ENCODE results near the gene HS1BP3. TPM values are rescaled to one million over a fixed set of nuclear protein-coding genes. Genes with fewer than 3 reads are reported as not detected.

Gene HS1BP3
- total RNA-seq, 3 donors from 2014 or later, result 19.0 to 31.8 (median 25.9) TPM

DNA sequence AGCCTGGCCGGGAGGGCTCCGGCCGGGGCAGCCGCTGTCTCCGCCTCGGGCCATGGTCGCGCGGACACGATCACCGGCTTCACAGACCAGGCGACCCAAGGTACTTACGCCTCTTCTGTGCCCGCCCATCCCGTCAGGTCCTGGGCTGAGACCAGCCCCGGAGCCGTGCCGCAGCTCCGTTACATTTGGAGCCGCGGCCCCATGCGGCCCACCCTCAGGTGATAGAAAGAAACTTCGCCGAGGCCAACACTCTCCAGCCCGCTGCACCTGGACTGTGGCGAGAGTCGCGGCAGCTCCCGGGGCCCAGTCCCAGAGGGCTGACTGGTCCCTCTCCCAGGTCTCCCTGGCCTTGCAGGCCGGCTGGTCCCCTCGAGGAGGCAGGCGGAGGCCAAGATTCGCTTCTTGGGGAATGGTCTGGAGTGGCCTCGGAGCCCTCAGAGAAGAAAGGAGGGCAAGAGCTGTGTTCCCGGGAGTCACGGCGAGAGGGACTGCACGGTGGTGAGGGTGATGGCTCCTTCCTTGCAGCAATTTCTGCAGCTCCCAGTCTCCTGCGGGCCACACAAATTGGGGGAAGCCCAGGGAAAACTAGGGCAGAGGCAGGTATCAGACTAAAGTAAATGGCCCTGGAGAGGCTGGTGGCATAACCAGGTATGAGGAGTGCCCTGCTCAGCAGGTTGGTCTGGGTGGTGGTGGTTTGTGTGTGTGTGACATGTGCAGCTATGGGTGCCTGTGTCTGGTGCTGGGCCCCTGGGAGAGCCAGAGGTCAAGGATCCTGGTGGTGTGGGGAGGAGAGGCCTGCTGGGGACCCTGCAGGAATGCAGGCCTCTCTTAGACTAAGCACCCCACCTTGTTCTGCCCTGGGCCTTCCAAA lies 16.9 kb upstream of the HS1BP3 start:
- Histone ChIP-seq H3K4me1 (peaks cover 0 to 7% of the 10 kb centered on the region in 2 donors), H3K36me3 (no peaks in the 10 kb centered on the region), H3K9me3 (no peaks in the 10 kb centered on the region), H3K4me3 (peak overlapping the region; percentile 22 to 71 (median 49)), H3K27ac (no peak overlapping the region), H3K27me3 (peaks cover 0 to 91% of the 10 kb centered on the region in 2 donors)
- intact Hi-C loops (cut with DNase I; ENCODE audit: low total_unique reads), result loop anchor here (10.0 kb wide), 1 partner anchor 297 kb away; no protein-coding TSS in a partner anchor
- DNase-seq (ENCODE audit: low spot score in 2 of 2), result no peak
- TF ChIP-seq POLR2A (IDR thresholded peaks at IDR 0.05) (no peak), POLR2AphosphoS5 (IDR thresholded peaks at IDR 0.05) (no peak)
- TF ChIP-seq, protein P1, sequence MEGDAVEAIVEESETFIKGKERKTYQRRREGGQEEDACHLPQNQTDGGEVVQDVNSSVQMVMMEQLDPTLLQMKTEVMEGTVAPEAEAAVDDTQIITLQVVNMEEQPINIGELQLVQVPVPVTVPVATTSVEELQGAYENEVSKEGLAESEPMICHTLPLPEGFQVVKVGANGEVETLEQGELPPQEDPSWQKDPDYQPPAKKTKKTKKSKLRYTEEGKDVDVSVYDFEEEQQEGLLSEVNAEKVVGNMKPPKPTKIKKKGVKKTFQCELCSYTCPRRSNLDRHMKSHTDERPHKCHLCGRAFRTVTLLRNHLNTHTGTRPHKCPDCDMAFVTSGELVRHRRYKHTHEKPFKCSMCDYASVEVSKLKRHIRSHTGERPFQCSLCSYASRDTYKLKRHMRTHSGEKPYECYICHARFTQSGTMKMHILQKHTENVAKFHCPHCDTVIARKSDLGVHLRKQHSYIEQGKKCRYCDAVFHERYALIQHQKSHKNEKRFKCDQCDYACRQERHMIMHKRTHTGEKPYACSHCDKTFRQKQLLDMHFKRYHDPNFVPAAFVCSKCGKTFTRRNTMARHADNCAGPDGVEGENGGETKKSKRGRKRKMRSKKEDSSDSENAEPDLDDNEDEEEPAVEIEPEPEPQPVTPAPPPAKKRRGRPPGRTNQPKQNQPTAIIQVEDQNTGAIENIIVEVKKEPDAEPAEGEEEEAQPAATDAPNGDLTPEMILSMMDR (IDR thresholded peaks at IDR 0.05), result no peak

DNA sequence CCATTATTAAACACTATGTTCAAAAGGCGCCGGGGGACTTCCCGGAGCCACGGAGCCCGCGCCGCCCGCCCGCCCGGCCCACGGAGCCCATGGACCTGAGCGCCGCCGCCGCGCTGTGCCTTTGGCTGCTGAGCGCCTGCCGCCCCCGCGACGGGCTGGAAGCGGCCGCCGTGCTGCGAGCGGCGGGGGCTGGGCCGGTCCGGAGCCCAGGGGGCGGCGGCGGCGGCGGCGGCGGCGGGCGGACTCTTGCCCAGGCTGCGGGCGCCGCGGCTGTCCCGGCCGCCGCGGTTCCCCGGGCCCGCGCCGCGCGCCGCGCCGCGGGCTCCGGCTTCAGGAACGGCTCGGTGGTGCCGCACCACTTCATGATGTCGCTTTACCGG lies 16.2 kb upstream of the HS1BP3 start:
- H3K4me3 ChIP-seq, result peak overlapping the region; percentile 32 to 71 (median 49)
- TF ChIP-seq POLR2A (IDR thresholded peaks at IDR 0.05) (no peak), POLR2AphosphoS5 (IDR thresholded peaks at IDR 0.05) (no peak)
- TF ChIP-seq, protein P1 (IDR thresholded peaks at IDR 0.05), result no peak
- no peak for DNase-seq (ENCODE audit: low spot score in 2 of 2)
- no peaks in the 10 kb centered on the region for H3K9me3 ChIP-seq
- H3K27ac ChIP-seq, result no peak overlapping the region
- peaks cover 0 to 7% of the 10 kb centered on the region in 2 donors for H3K4me1 ChIP-seq
- peaks cover 0 to 91% of the 10 kb centered on the region in 2 donors for H3K27me3 ChIP-seq
- no peaks in the 10 kb centered on the region for H3K36me3 ChIP-seq
- intact Hi-C loops (cut with DNase I; ENCODE audit: low total_unique reads), result loop anchor here (10.0 kb wide), 1 partner anchor 298 kb away; no protein-coding TSS in a partner anchor

DNA sequence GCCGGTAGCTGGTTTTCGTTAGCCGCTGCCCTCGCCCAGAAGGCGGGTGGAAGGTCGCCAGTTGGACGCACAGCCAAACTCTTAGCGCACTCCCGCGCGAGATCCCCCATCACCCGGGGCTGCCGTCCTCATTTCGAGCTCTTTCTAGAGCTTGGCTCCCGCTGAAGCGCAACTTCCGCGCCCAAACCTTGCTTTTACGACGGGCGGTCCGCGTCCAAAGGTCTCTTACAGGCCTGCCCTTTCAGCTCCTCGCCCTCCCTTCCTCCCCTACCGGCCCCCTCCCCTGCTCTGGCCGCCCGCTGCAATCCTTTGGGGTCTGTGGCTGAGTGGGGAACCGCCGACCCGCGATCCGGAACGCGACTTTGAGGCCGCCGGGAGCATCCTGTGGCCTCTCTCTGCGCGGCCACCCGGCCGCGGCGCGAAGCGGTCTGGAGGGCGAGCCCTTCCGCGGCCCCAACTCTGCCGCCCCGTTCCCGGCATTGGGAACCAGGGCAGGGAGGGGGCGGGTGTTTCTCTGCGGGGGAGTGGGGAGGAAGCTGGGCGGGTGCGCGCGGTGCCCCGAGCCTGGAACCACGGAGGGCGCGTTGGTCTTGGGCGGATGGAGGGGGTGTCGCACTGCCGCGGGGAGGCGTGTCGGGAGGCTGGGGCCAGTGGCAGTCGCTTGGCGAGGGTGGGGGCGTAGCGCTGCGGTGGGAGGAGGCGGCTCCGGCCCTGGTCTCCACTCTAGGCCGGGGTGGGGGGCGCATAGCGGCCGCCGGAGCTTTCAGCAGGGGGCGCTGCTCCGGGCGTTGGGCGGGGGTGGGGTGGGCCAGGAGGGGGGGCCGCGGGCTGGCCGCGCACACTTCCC lies 15.6 kb upstream of the HS1BP3 start, which contains the start of gene GDF7:
Gene GDF7, plus strand, starts transcription at position 841 of the 847 bp plus-strand sequence. CDS start 96 bp downstream, outside the sequence.
- H3K27me3 ChIP-seq, result peaks cover 0 to 92% of the 10 kb centered on the region in 2 donors
- TF ChIP-seq POLR2AphosphoS5 (IDR thresholded peaks at IDR 0.05) (no peak), POLR2A (IDR thresholded peaks at IDR 0.05) (no peak)
- TF ChIP-seq, protein P1 (IDR thresholded peaks at IDR 0.05), result no peak

DNA sequence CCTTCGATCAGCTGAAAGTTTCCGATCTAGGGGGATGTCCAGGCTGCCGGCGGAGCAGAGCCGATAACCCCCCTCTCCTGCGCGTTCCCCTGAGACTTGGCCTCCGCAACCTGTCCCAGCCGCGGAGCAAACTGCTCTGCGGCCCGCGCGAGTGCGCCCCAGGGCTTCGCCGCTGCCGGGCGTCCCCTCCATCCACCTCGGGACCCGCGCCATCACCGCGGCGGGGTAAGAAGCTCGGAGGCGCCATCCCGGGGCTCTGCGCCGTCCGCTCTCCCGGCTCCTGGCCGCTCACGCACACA lies 15.1 kb upstream of the HS1BP3 start:
- H3K27me3 ChIP-seq, result peaks cover 0 to 87% of the 10 kb centered on the region in 2 donors
- intact Hi-C loops (cut with DNase I; ENCODE audit: low total_unique reads), result loop anchor here (10.0 kb wide), 1 partner anchor 299 kb away; no protein-coding TSS in a partner anchor
- peaks cover 0 to 7% of the 10 kb centered on the region in 2 donors for H3K4me1 ChIP-seq
- H3K36me3 ChIP-seq, result no peaks in the 10 kb centered on the region
- TF ChIP-seq POLR2AphosphoS5 (IDR thresholded peaks at IDR 0.05) (no peak), POLR2A (IDR thresholded peaks at IDR 0.05) (no peak)
- TF ChIP-seq, protein P1 (IDR thresholded peaks at IDR 0.05), result no peak
- no peak overlapping the region for H3K27ac ChIP-seq
- no peak for DNase-seq (ENCODE audit: low spot score in 2 of 2)
- H3K9me3 ChIP-seq, result no peaks in the 10 kb centered on the region
- peak overlapping the region; percentile 32 to 71 (median 49) for H3K4me3 ChIP-seq

More for the DNA sequence above, 15.6 kb upstream of the HS1BP3 start, which contains the start of gene GDF7:
- DNase-seq (ENCODE audit: low spot score in 2 of 2), result no peak
- H3K4me1 ChIP-seq, result peaks cover 0 to 7% of the 10 kb centered on the region in 2 donors
- H3K27ac ChIP-seq, result no peak within 1 kb of the TSS
- intact Hi-C loops (cut with DNase I; ENCODE audit: low total_unique reads), result loop anchor here (10.0 kb wide), 1 partner anchor 298 kb away; no protein-coding TSS in a partner anchor
- H3K36me3 ChIP-seq, result no peaks in the 10 kb centered on the region
- H3K9me3 ChIP-seq, result no peaks in the 10 kb centered on the region
- H3K4me3 ChIP-seq, result peak within 1 kb of the TSS; percentile 32 to 71 (median 49)
